HG03196 (cell line): ENCODE data around the gene TBC1D16.
A peak's percentile ranks its signal among the peaks of the same experiment; 100 is the strongest.
"Not testable (repeated sequence)": the region's sequence is repeated elsewhere in the genome, so short reads cannot be mapped to it uniquely, and the experiment has no call there.

Experiments
- ATAC-seq: cut with Tn5 transposase; IDR thresholded peaks from one replicate; pipeline ENCODE4 v1.9.1; 2021; ENCODE audit not compliant: unreplicated experiment

TBC1D16 gene

GRCh38 chr17:80053102-80053501 lies 17.4 kb upstream of the TBC1D16 start:
- ATAC-seq, result no peak

- ATAC-seq, result no peak
Observed at GRCh38 chr17:80051681-80052080, 16.0 kb upstream of the TBC1D16 start.

- ATAC-seq, result no peak
Observed at GRCh38 chr17:80050706-80051105, 15.0 kb upstream of the TBC1D16 start.

- ATAC-seq, result no peak
Observed at GRCh38 chr17:80049986-80050385, 14.3 kb upstream of the TBC1D16 start.

GRCh38 chr17:80047176-80047575 lies 11.5 kb upstream of the TBC1D16 start:
- ATAC-seq, result no peak

- not testable (repeated sequence) for ATAC-seq
Observed at GRCh38 chr17:80046709-80047108, 11.0 kb upstream of the TBC1D16 start.

- no peak for ATAC-seq
Observed at GRCh38 chr17:80045703-80046102, 10.0 kb upstream of the TBC1D16 start.

GRCh38 chr17:80043963-80044362 lies 8.3 kb upstream of the TBC1D16 start:
- ATAC-seq, result no peak

GRCh38 chr17:80036715-80037477 lies 1.2 kb upstream of the TBC1D16 start:
- ATAC-seq, result no peak

GRCh38 chr17:80035937-80036714 lies 454 bp upstream of the TBC1D16 start, which contains the start of gene CCDC40:
Gene CCDC40 (plus strand): TSS chr17:80036642. CDS start chr17:80036663, 21 bp downstream.
- ATAC-seq, result peak; percentile 12

GRCh38 chr17:80034791-80035686 lies 633 bp downstream of the TBC1D16 start:
- ATAC-seq, result peak; percentile 15

GRCh38 chr17:80033840-80034239 lies 1.8 kb downstream of the TBC1D16 start:
- ATAC-seq, result no peak

GRCh38 chr17:80032614-80033171 lies 3.0 kb downstream of the TBC1D16 start:
- ATAC-seq, result no peak

GRCh38 chr17:80031691-80032430 lies 3.8 kb downstream of the TBC1D16 start:
- ATAC-seq, result no peak

- no peak for ATAC-seq
Observed at GRCh38 chr17:80030730-80031410, 4.8 kb downstream of the TBC1D16 start.

- no peak for ATAC-seq
Observed at GRCh38 chr17:80029258-80029974, 6.3 kb downstream of the TBC1D16 start.

- no peak for ATAC-seq
Observed at GRCh38 chr17:80028030-80028429, 7.6 kb downstream of the TBC1D16 start.

- ATAC-seq, result no peak
Observed at GRCh38 chr17:80027043-80027435, 8.6 kb downstream of the TBC1D16 start.
